Panc1 (cell line): Measurements from ENCODE around the gene CEP192.

Experiments
- CTCF ChIP-seq: fragments of 450-650 bp; IDR thresholded peaks from 2 replicates; pipeline ENCODE4 v1.5.1; 2017; ENCODE audit warnings: mild to moderate bottlenecking
- POLR2AphosphoS5 ChIP-seq: IDR thresholded peaks from 2 replicates; pipeline ENCODE4 v1.6.1; 2012; ENCODE audit warnings: mild to moderate bottlenecking, low read depth, low read length, moderate library complexity
- REST ChIP-seq, 2 experiments: IDR thresholded peaks; 2 replicates each; pipeline ENCODE4 v1.6.1; 2011 to 2012; ENCODE audit warnings: low read depth in 2 of 2, control low read depth in 1 of 2, low read length in 1 of 2, mild to moderate bottlenecking in 1 of 2, moderate library complexity in 1 of 2; ENCODE audit not compliant: insufficient read depth in 1 of 2

DNA sequence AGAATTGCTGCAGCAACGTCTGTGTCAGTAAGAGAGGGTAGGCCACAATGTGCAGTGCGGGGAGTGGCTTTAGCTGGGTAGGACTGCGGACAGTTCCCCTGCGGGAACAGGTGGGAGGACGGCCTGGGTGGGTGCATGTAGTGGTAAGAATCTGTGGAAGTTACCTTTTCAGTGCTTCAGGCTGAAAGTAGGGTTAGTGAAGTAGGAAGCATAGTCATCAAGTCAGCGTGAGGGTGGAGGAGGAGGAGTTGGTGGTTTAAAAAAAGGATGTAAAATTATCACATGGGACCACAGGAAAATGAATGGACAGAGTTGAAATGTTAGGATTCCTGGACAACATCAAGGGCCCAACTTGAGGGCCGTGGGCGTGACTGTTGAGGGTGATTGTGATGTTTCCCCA lies 13.2 kb downstream of the CEP192 start:
- TF ChIP-seq CTCF (no peak), REST (IDR thresholded peaks at IDR 0.05; ENCODE audit: insufficient read depth in 1 of 2, low read depth in 2 of 2, low read length in 1 of 2) (no peak), POLR2AphosphoS5 (no peak)
